Dermis blood vessel endothelial cell (primary cell): ENCODE measurements around the gene PTPN3. TPM values are rescaled to one million over a fixed set of nuclear protein-coding genes. Genes with fewer than 3 reads are reported as not detected.

Experiments used
- DNase-seq: peaks from one replicate; pipeline ENCODE4 v3.0.0; 2010
- total RNA-seq: library from RNA; depleted of rRNA; stranded (reverse); fragments of >200 nt; gene quantifications from 2 replicates; pipeline ENCODE4 v1.2.3, GENCODE V29; 2014

The PTPN3 gene
- total RNA-seq, 1 donor from 2014 or later: 3.6 TPM

GRCh38 chr9:109450346-109450745, 47.8 kb downstream of the PTPN3 start:
- DNase-seq: no peak

- DNase-seq: no peak
Observed at GRCh38 chr9:109449036-109449798, 48.9 kb downstream of the PTPN3 start.

- no peak for DNase-seq
Observed at GRCh38 chr9:109448223-109448622, 49.9 kb downstream of the PTPN3 start.

DNA sequence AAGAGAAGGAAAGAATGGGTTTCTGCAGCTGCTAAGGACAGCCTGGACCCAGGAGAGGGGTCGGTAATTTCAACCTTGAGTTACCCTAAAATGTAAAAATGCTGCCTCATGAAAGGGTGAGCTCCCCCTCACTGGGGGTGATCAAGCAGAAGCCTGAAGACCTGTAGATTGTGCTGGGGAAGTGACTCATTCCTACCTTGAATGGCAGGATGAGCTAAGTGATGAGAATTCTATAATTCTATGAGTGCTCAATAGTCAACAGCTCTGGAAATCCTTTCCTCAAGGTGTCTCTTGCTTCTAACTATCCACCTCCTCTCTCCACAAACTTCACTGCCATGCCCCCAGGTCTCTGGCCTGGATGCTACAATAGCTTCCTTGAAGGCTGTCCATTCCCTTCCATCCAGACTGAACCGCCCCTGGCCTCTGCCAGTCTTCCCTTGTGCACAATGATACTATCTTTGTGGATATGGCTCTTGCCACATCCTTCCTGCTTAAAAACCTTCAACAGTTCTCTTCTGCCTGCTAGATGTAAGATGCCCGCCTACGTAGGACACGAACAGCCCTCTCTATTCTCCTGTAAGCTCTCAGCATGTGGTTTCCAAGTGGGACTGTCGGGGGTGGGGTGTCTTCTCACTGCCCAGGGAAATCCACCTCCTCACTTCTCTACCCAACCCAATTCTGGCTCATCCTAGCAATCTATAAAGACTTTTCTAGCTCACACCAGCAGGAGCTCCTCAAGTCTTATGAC, 50.6 kb downstream of the PTPN3 start:
- no peak for DNase-seq

- DNase-seq: no peak
Observed at GRCh38 chr9:109444771-109445320, 53.3 kb downstream of the PTPN3 start.

- no peak for DNase-seq
Observed at GRCh38 chr9:109442716-109443115, 55.4 kb downstream of the PTPN3 start.

DNA sequence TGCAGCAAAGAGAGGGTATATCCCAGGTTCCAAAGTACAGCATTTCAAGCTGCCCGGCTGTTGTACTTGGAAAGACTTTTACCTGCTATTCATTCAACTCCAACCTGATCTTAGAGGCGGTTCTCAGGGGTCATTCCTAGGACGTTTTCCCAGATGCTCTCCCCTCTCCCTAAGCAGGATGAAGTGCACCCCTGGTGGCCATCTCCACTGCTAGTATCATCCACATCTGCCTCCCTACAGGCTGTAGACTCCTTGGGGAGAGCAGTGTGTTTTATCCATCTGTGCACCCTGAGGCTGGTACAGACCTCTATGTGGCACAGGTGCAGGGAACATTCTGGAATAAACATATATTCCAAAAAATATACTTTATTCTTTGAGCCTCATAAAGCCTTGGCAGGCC, 56.8 kb downstream of the PTPN3 start:
- peak; percentile 17 for DNase-seq

DNA sequence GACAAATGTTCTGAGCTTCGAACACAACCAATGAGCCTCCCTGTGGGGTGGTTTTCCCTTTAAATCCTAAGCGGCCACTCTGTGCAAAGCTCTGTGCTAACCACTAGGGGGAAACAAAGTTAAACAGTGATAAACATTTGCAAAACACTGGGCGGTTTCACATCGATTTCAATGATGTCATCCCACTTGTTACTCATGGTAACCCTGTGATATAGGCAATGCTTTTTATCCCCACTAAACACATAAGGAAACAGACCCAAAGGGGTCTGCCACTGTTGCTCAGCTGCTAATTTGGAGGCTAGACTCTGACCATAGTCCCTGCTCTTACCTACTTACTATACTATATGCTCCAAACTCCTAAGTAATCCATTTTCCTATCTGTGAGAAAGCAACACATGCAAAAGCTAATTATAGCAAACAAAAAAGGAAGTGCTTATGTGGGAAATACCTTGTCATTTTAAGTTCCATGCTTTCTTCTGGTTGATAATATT, 57.3 kb downstream of the PTPN3 start:
- DNase-seq: peak; percentile 82

DNA sequence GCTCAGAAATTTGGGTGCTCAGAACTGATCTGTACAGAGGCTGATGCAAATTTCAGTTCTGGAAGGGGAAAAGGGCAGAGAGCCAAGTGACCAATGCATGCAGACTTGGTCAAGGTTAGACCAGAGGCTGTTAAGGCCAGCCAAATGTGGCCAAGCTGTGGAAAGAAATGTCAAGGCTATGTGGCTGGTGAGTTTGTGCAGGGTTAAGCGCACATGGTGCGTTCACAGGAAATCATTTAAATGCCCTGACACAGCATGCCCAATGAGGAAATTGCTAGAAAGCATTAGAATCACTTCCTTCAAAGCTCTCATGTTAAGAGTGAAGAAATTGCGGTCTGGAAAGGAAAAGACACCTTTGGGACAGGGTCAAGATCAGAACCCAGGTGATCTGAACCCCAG, 58.0 kb downstream of the PTPN3 start:
- DNase-seq: no peak

GRCh38 chr9:109439378-109440116, 58.6 kb downstream of the PTPN3 start:
- DNase-seq: no peak

- DNase-seq: no peak
Observed at GRCh38 chr9:109437286-109437685, 60.8 kb downstream of the PTPN3 start.

GRCh38 chr9:109436071-109436470, 62.0 kb downstream of the PTPN3 start:
- no peak for DNase-seq

DNA sequence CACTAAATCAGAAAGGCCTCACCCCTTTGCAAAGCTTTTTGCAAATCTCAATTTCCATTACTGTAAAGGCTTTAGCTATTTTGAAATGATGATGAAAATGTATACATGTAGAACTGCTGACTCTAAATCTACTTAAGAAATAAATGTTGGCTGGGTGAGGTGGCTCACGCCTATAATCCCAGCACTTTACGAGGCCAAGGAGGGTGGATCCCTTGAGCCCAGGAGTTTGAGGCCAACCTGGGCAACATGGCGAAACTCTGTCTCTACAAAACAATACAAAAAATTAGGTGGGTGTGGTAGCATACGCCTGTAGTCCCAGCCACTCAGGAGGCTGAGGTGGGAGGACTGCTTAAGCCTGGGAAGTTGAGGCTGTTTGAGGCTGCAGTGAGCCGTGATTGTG, 64.6 kb downstream of the PTPN3 start:
- DNase-seq: no peak

GRCh38 chr9:109430231-109430630, 67.9 kb downstream of the PTPN3 start:
- no peak for DNase-seq

- DNase-seq: no peak
Observed at GRCh38 chr9:109428854-109429253, 69.3 kb downstream of the PTPN3 start.

DNA sequence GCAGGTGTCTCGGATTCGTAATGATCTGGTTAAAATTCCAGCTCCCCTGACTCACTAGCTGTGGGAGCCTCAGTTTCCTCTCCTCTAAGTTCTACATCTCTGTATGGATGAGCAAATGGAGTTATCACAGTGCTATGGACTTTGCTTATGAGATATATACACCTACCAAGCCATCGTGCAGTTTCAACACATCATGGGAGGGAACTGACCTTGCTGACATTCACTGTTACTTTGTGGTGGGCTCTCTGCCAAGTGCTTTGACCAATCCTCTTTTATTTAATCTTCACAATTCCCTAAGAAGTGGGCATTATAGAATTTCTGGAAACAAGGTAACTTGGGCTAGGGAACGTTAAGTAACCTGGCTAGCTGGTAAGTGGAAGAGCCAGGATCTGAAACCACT, 70.2 kb downstream of the PTPN3 start:
- no peak for DNase-seq

GRCh38 chr9:109426626-109427402, 71.3 kb downstream of the PTPN3 start:
- DNase-seq: no peak

DNA sequence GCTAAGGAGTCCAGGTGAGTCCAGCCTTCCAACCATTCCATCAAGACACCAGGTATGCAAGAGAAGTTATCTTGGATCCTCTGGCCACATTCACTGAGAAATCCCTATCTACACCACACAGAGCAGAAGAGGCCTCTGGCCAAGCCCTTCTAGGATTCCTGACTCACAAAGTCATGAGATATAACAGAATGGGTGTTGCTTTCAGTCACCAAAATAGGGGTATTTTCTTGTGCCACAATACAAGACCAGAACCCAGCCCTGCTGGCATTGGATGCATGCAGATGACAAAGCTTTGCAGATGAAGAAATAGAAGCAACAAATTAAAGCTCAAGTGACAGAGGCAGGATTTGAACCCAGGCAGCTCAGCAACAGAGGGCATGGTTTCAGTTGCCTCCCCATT, 73.5 kb downstream of the PTPN3 start:
- no peak for DNase-seq

GRCh38 chr9:109423877-109424276, 74.2 kb downstream of the PTPN3 start:
- no peak for DNase-seq

DNA sequence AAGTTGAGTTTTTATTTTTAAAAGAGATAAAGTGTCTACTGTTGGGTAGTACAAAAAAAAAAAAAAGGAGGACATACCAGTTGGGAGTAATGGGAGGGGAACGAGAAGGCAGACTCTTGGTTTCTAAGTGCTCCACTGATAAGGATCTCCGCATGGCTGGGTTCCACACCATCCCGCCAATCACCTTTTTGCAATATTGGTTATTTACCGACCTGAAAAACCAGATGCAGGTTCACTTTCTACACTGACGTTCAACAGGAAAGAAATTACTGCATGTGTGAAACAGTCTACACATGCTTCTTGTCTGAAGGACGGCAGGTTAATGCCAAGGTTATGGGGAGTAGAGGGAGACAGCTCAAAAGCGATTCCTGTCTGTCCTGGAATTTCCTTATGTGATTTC, 75.5 kb downstream of the PTPN3 start:
- no peak for DNase-seq

GRCh38 chr9:109421026-109421970, 76.8 kb downstream of the PTPN3 start:
- DNase-seq: no peak
